Central memory CD8-positive, alpha-beta T cell (primary cell): ENCODE data around the gene DGAT2.

Experiments
- ATAC-seq: fragments of 150-1000 bp; cut with Tn5 transposase; replicated peaks from 2 replicates; pipeline ENCODE4 v1.10.0; 2022; ENCODE audit warnings: mild to moderate bottlenecking, moderate FRiP score, moderate number of reproducible peaks; ENCODE audit not compliant: poor library complexity, severe bottlenecking; ENCODE audit errors: extremely low read depth
- DNase-seq, 2 donors: peaks; one replicate each; pipeline ENCODE4 v3.0.0; 2021; ENCODE audit warnings: low spot score in 2 of 2
- H3K27ac Mint-ChIP-seq: one replicate; pipeline ENCODE4 v1.8.0; 2022; ENCODE audit warnings: low read depth, mild to moderate bottlenecking, moderate library complexity, mixed read lengths
- H3K27me3 Mint-ChIP-seq: one replicate; pipeline ENCODE4 v1.8.0; 2022; ENCODE audit warnings: mixed read lengths
- H3K36me3 Mint-ChIP-seq: one replicate; pipeline ENCODE4 v1.8.0; 2022; ENCODE audit warnings: mild to moderate bottlenecking, moderate library complexity, mixed read lengths; ENCODE audit not compliant: insufficient read depth
- H3K4me1 Mint-ChIP-seq: one replicate; pipeline ENCODE4 v1.8.0; 2022; ENCODE audit warnings: mixed read lengths
- H3K4me3 Mint-ChIP-seq: one replicate; pipeline ENCODE4 v1.8.0; 2022; ENCODE audit warnings: mild to moderate bottlenecking, moderate library complexity, mixed read lengths
- H3K9me3 Mint-ChIP-seq: one replicate; pipeline ENCODE4 v1.8.0; 2022; ENCODE audit warnings: mixed read lengths

The DGAT2 gene

GRCh38 chr11:75762158-75762557 lies 6.4 kb upstream of the DGAT2 start:
- Mint-ChIP-seq H3K36me3 (peaks cover 1% of the 10 kb centered on the region), H3K9me3 (no peaks in the 10 kb centered on the region), H3K27ac (no peak overlapping the region), H3K4me1 (no peaks in the 10 kb centered on the region), H3K4me3 (no peak overlapping the region), H3K27me3 (peaks cover 5% of the 10 kb centered on the region)
- ATAC-seq (no peak), DNase-seq (no peak)

DNA sequence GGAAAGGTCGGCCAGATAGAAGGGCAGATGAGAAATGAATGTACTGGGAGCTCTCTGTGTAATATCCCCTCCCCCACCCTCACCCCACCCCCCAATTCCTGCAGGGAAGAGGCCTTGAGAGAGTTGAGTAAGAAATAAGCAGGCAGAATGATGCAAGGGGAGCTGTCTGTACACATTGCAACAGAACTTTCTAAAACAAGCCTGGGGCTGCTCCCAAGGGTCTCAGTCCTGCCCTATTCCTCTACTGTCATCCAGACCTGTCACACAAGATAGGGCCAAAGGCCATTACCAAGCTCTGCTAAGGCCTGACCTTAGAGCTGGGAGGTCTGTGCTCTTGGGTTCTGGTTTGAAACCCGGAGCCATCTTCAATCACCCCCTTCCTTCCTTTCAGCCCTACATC lies 5.7 kb upstream of the DGAT2 start:
- DNase-seq (no peak), ATAC-seq (no peak)
- Mint-ChIP-seq H3K9me3 (no peaks in the 10 kb centered on the region), H3K4me3 (no peak overlapping the region), H3K27me3 (peaks cover 12% of the 10 kb centered on the region), H3K4me1 (peaks cover 6% of the 10 kb centered on the region), H3K27ac (no peak overlapping the region), H3K36me3 (peaks cover 1% of the 10 kb centered on the region)

DNA sequence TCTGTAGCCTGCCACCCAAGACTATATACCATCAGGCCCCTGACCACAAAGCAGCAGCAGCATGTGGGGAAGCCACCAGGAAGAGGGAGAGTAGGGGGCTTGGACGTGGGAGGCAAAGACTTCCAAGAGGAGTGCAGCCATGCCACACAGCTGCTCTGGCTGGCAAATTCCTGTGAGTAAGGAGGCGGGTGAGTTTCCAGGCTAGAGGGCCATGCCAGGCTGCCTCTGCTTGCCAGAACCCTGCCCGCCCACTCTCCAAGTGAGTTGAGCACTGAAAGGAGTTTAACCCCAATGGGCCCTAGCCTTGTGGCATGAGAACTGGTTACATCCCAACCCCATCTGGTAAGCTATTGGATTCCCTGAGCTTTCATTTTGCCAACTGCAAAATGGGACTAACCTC lies 4.7 kb upstream of the DGAT2 start:
- Mint-ChIP-seq H3K27me3 (peaks cover 14% of the 10 kb centered on the region), H3K36me3 (peaks cover 3% of the 10 kb centered on the region), H3K4me3 (no peak overlapping the region), H3K4me1 (peaks cover 11% of the 10 kb centered on the region), H3K27ac (no peak overlapping the region), H3K9me3 (no peaks in the 10 kb centered on the region)
- ATAC-seq (no peak), DNase-seq (no peak)

- no peak overlapping the region for H3K27ac Mint-ChIP-seq
- peaks cover 11% of the 10 kb centered on the region for H3K4me1 Mint-ChIP-seq
- H3K9me3 Mint-ChIP-seq: no peaks in the 10 kb centered on the region
- H3K27me3 Mint-ChIP-seq: peaks cover 23% of the 10 kb centered on the region
- DNase-seq: no peak
- H3K36me3 Mint-ChIP-seq: peaks cover 2% of the 10 kb centered on the region
- H3K4me3 Mint-ChIP-seq: no peak overlapping the region
- no peak for ATAC-seq
These were observed 3.5 kb upstream of the DGAT2 start for GRCh38 chr11:75765116-75765515.

DNA sequence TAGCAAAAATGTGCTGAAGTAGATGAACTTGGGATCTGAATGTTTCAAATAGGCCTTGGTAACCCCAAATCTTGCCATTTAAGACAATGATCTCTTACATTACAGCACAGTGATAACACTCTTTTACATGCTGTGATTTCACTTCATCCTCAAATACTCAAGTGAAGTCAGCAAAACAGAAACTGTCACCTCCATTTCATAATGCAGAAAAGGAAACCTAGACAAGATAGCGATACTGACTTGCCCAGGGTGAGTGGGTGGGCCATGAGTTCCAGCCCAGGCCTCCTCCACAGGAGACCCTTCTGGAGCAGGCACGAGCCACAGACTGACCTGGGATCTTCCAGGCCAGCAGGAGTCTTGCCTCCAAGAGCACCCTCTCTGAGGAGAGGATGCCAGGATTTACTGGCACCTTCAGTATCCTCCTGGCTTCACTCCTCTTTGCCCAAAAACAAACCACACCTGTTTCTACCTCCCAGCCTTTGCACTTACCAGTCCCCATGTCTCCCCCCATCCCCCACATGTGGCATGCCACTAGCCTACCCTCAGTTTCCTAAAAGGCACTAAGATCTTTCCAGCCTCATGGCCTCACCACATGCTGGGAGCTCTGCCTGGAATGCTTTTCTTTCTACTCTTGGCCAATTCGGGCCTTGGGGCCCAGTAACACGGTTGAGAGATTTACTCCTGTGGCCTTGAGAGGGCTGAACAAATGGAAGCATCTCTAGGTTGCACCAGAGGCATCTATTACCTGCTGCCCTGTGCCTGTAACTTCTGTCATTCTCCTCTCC lies 1.9 kb upstream of the DGAT2 start:
- peaks cover 11% of the 10 kb centered on the region for H3K4me1 Mint-ChIP-seq
- H3K36me3 Mint-ChIP-seq: peaks cover 2% of the 10 kb centered on the region
- ATAC-seq (no peak), DNase-seq (no peak)
- no peak overlapping the region for H3K27ac Mint-ChIP-seq
- H3K27me3 Mint-ChIP-seq: peaks cover 32% of the 10 kb centered on the region
- H3K4me3 Mint-ChIP-seq: no peak overlapping the region
- no peaks in the 10 kb centered on the region for H3K9me3 Mint-ChIP-seq

GRCh38 chr11:75767228-75767572 lies 1.4 kb upstream of the DGAT2 start:
- DNase-seq: no peak
- Mint-ChIP-seq H3K27me3 (peaks cover 32% of the 10 kb centered on the region), H3K4me1 (peaks cover 11% of the 10 kb centered on the region), H3K36me3 (peaks cover 2% of the 10 kb centered on the region), H3K27ac (no peak overlapping the region), H3K9me3 (no peaks in the 10 kb centered on the region), H3K4me3 (no peak overlapping the region)
- ATAC-seq: no peak

GRCh38 chr11:75767793-75768111 lies 826 bp upstream of the DGAT2 start:
- no peak for DNase-seq

DNA sequence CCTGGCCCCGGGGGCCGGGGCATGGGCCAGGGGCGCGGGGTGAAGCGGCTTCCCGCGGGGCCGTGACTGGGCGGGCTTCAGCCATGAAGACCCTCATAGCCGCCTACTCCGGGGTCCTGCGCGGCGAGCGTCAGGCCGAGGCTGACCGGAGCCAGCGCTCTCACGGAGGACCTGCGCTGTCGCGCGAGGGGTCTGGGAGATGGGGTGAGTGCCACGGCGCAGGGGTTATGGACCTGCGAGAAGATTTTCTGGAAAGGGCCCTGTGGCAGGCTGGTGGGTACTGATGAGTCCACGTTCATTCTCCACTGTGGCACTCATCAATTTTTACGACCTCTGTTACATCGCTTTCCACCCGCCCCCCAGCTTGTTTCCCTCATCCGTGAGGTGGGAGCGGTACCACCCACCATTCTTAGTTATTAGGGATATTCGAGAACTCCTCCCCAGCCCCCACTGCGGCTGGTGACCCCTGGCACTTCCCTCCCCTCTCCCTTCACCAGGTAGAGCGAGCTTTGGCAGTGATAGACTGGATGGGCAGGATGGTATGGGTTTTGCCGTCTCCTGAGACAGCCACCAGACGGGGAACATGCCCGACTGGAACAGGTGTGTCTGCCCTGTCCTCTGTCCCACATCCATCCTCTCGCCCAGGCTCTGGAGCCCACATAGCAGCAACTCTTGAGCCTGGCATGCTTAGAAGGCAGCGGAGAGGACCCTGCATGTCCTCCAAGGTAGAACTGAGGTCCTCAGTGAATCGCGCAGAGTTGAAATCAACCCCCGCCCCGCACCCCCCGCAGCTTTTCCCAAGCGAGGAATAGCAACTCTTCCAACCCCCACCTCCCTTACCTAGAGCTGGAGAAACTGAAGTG lies 562 bp downstream of the DGAT2 start:
- peaks cover 2% of the 10 kb centered on the region for H3K36me3 Mint-ChIP-seq
- peaks cover 32% of the 10 kb centered on the region for H3K27me3 Mint-ChIP-seq
- peaks cover 11% of the 10 kb centered on the region for H3K4me1 Mint-ChIP-seq
- no peak overlapping the region for H3K27ac Mint-ChIP-seq
- H3K9me3 Mint-ChIP-seq: no peaks in the 10 kb centered on the region
- ATAC-seq: no peak
- DNase-seq: no peak
- peak overlapping the region; percentile 76 for H3K4me3 Mint-ChIP-seq

More at GRCh38 chr11:75767793-75768111, 826 bp upstream of the DGAT2 start:
- H3K27me3 Mint-ChIP-seq: peaks cover 32% of the 10 kb centered on the region
- no peak for ATAC-seq
- peaks cover 2% of the 10 kb centered on the region for H3K36me3 Mint-ChIP-seq
- H3K4me3 Mint-ChIP-seq: peak overlapping the region; percentile 76
- H3K4me1 Mint-ChIP-seq: peaks cover 11% of the 10 kb centered on the region
- H3K27ac Mint-ChIP-seq: peak overlapping the region; percentile 63
- no peaks in the 10 kb centered on the region for H3K9me3 Mint-ChIP-seq

DNA sequence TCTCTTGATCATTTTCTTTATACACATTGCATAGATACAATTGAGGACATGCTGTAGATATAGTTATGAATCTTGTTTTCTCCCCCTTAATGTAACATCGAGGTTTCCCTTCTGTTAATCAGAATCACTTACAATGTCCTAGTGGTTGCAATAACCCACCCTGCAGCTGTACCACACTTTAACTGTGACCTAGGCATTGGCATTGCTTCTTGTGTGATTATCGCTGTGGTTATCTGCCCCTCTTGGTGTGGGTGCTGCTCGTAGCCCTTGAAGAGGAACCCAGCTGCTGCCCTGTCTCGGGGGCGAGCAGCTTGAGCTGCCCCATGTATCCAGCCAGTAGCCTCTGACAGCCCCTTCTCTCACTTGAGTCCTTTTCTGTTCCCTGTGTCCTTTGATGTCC lies 1.5 kb downstream of the DGAT2 start:
- H3K4me1 Mint-ChIP-seq: peaks cover 11% of the 10 kb centered on the region
- no peak for DNase-seq
- peaks cover 32% of the 10 kb centered on the region for H3K27me3 Mint-ChIP-seq
- no peaks in the 10 kb centered on the region for H3K9me3 Mint-ChIP-seq
- peak overlapping the region; percentile 29 for H3K4me3 Mint-ChIP-seq
- no peak overlapping the region for H3K27ac Mint-ChIP-seq
- no peak for ATAC-seq
- peaks cover 2% of the 10 kb centered on the region for H3K36me3 Mint-ChIP-seq

DNA sequence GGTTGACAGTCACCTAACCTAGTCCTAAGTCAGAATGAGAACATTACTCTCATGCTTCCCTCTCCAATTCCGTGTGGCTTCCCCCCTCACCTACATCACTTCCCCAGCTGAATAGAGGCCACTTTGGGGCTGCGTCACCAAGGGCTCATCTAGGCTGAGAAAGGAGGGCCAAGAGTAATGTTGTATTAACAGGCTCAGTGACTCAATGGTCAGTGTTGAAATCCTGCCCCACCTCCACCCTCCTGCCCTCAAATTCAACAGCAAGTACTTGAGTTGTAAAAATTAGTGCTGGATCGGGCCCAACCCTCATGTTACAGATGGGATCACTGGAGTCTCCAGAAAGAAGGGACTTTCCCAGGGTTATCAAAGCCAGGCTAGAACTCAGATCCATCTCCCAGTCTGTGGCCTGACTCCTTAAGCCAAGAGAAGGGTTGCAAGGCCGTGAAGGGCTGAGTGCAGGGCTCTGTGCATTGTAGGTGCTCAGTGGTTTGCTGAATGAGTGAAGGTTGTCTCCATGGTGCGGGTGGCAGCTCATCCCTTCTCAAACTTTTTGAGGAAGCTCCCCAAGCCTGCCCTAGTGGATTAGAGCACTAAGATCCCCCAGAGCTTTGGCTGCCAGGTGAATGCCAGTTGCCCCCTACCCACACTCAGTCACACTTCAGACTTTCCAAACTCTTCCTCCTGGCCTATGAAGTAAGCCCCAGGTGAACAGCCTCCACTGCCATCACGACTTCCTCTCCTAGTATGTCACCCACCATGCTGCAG lies 3.2 kb downstream of the DGAT2 start:
- no peaks in the 10 kb centered on the region for H3K9me3 Mint-ChIP-seq
- H3K36me3 Mint-ChIP-seq: peaks cover 2% of the 10 kb centered on the region
- H3K27ac Mint-ChIP-seq: no peak overlapping the region
- DNase-seq (no peak), ATAC-seq (no peak)
- no peak overlapping the region for H3K4me3 Mint-ChIP-seq
- peaks cover 12% of the 10 kb centered on the region for H3K4me1 Mint-ChIP-seq
- peaks cover 31% of the 10 kb centered on the region for H3K27me3 Mint-ChIP-seq

- ATAC-seq (no peak), DNase-seq (no peak)
- peak overlapping the region; percentile 4 for H3K27ac Mint-ChIP-seq
- no peaks in the 10 kb centered on the region for H3K36me3 Mint-ChIP-seq
- H3K4me1 Mint-ChIP-seq: peaks cover 16% of the 10 kb centered on the region
- H3K4me3 Mint-ChIP-seq: no peak overlapping the region
- H3K27me3 Mint-ChIP-seq: peaks cover 18% of the 10 kb centered on the region
- no peaks in the 10 kb centered on the region for H3K9me3 Mint-ChIP-seq
These were observed 5.2 kb downstream of the DGAT2 start for GRCh38 chr11:75773595-75774353.

- H3K9me3 Mint-ChIP-seq: no peaks in the 10 kb centered on the region
- peaks cover 16% of the 10 kb centered on the region for H3K4me1 Mint-ChIP-seq
- DNase-seq (no peak), ATAC-seq (no peak)
- no peak overlapping the region for H3K27ac Mint-ChIP-seq
- peaks cover 10% of the 10 kb centered on the region for H3K27me3 Mint-ChIP-seq
- no peaks in the 10 kb centered on the region for H3K36me3 Mint-ChIP-seq
- H3K4me3 Mint-ChIP-seq: no peak overlapping the region
These were observed 6.5 kb downstream of the DGAT2 start for GRCh38 chr11:75775056-75775455.
